Neural cell (in vitro differentiated cells): Measurements from ENCODE around the gene KRT80. TPM values are rescaled to one million over a fixed set of nuclear protein-coding genes. Genes with fewer than 3 reads are reported as not detected.

Experiments used
- H2AFZ ChIP-seq: fragments of 200-600, 300-800 bp; sonication (generic), shearing (Covaris generic); 2 replicates; pipeline ENCODE4 v1.6.0; 2014; ENCODE audit warnings: low read depth, mild to moderate bottlenecking, antibody characterized with exemption, low read length, moderate library complexity
- H3F3A ChIP-seq: fragments of 200-600 bp; shearing (Covaris generic); 2 replicates; pipeline ENCODE4 v1.6.1; 2016; ENCODE audit warnings: mild to moderate bottlenecking, moderate library complexity, mixed read lengths, antibody characterized with exemption, low read length; ENCODE audit not compliant: insufficient read depth, poor library complexity, severe bottlenecking
- H3K27ac ChIP-seq: fragments of 200-600, 300-800 bp; sonication (generic), shearing (Covaris generic); 2 replicates; pipeline ENCODE4 v1.5.1; 2014; ENCODE audit warnings: mild to moderate bottlenecking, low read length, moderate library complexity
- H3K27me3 ChIP-seq: fragments of 300-800, 200-600 bp; sonication (generic), shearing (Covaris generic); 2 replicates; pipeline ENCODE4 v1.6.0; 2014; ENCODE audit warnings: mild to moderate bottlenecking, low read depth, low read length, moderate library complexity; ENCODE audit not compliant: insufficient read depth
- H3K36me3 ChIP-seq: fragments of 300-800, 200-600 bp; sonication (generic), shearing (Covaris generic); 2 replicates; pipeline ENCODE4 v1.5.1; 2014; ENCODE audit warnings: mild to moderate bottlenecking, antibody characterized with exemption, low read length, moderate library complexity; ENCODE audit not compliant: insufficient read depth
- H3K4me2 ChIP-seq: fragments of 300-800, 200-600 bp; sonication (generic), shearing (Covaris generic); 2 replicates; pipeline ENCODE4 v1.6.0; 2014; ENCODE audit warnings: mild to moderate bottlenecking, low read length
- H3K4me3 ChIP-seq: fragments of 300-800, 200-600 bp; sonication (generic), shearing (Covaris generic); 2 replicates; pipeline ENCODE4 v1.5.1; 2014; ENCODE audit warnings: mild to moderate bottlenecking, low read length, moderate library complexity
- H3K79me2 ChIP-seq: fragments of 200-600 bp; shearing (Covaris generic); replicated peaks from 2 replicates; pipeline ENCODE4 v1.6.0; 2014; ENCODE audit warnings: mild to moderate bottlenecking, low read length, moderate library complexity; ENCODE audit not compliant: insufficient read depth
- H3K9ac ChIP-seq: fragments of 300-800, 200-600 bp; sonication (generic), shearing (Covaris generic); 2 replicates; pipeline ENCODE4 v1.6.1; 2016; ENCODE audit warnings: mild to moderate bottlenecking, low read length, mixed read lengths
- H3K9me2 ChIP-seq: fragments of 200-600 bp; shearing (Covaris generic); 2 replicates; pipeline ENCODE4 v1.6.1; 2016; ENCODE audit warnings: mild to moderate bottlenecking, low read length, mixed read lengths; ENCODE audit not compliant: insufficient read depth
- H3K9me3 ChIP-seq: fragments of 200-600, 300-800 bp; sonication (generic), shearing (Covaris generic); 2 replicates; pipeline ENCODE4 v1.6.1; 2016; ENCODE audit warnings: mild to moderate bottlenecking, mixed run types, low read length, moderate library complexity, mixed read lengths
- H4K20me1 ChIP-seq: fragments of 200-600 bp; shearing (Covaris generic); 2 replicates; pipeline ENCODE4 v1.6.1; 2016; ENCODE audit warnings: mild to moderate bottlenecking, mixed run types; ENCODE audit not compliant: insufficient read depth
- CTCF ChIP-seq: fragments of 450-650 bp; IDR thresholded peaks from 2 replicates; pipeline ENCODE4 v1.5.1; 2014; ENCODE audit warnings: antibody characterized with exemption, mild to moderate bottlenecking, moderate library complexity; ENCODE audit not compliant: poor library complexity, severe bottlenecking
- EP300 ChIP-seq: fragments of 450-650 bp; conservative IDR thresholded peaks from 2 replicates; pipeline ENCODE4 v1.6.1; 2014; ENCODE audit warnings: antibody characterized with exemption, mild to moderate bottlenecking, moderate library complexity; ENCODE audit not compliant: poor library complexity, severe bottlenecking
- EZH2 ChIP-seq: fragments of 200-600, 300-800 bp; shearing (Covaris generic), sonication (generic); IDR thresholded peaks from 2 replicates; pipeline ENCODE4 v1.6.1; 2014; ENCODE audit warnings: antibody characterized with exemption, low read length, borderline replicate concordance, mild to moderate bottlenecking; ENCODE audit not compliant: insufficient read depth, poor library complexity, severe bottlenecking
- MXI1 ChIP-seq: fragments of 450-650 bp; conservative IDR thresholded peaks from 2 replicates; pipeline ENCODE4 v1.6.1; 2014; ENCODE audit warnings: antibody characterized with exemption, mild to moderate bottlenecking; ENCODE audit not compliant: poor library complexity, severe bottlenecking
- POLR2AphosphoS5 ChIP-seq: IDR thresholded peaks from 2 replicates; pipeline ENCODE4 v1.6.1; 2012
- RAD21 ChIP-seq: fragments of 450-650 bp; conservative IDR thresholded peaks from 2 replicates; pipeline ENCODE4 v1.6.1; 2014; ENCODE audit warnings: antibody characterized with exemption, mild to moderate bottlenecking, moderate library complexity
- SMC3 ChIP-seq: fragments of 450-650 bp; conservative IDR thresholded peaks from 2 replicates; pipeline ENCODE4 v1.6.1; 2014; ENCODE audit warnings: antibody characterized with exemption, mild to moderate bottlenecking, moderate library complexity; ENCODE audit not compliant: poor library complexity
- TAF1 ChIP-seq: IDR thresholded peaks from 2 replicates; pipeline ENCODE4 v1.6.1; 2012; ENCODE audit warnings: low read depth
- polyA plus RNA-seq: library from polyadenylated mRNA; depleted of rRNA; stranded (reverse); fragments of >200 nt; gene quantifications from 2 replicates; pipeline ENCODE4 v1.2.3, GENCODE V29; 2014
- TF ChIP-seq, protein P1 (sequence below): IDR thresholded peaks from 2 replicates; pipeline ENCODE4 v1.6.1; 2012; ENCODE audit warnings: borderline replicate concordance

The KRT80 gene
- polyA plus RNA-seq, 1 donor from 2014 or later, result not detected

GRCh38 chr12:52201451-52201839, 9.6 kb upstream of the KRT80 start:
- H3K9me2 ChIP-seq, result no peaks in the 10 kb centered on the region
- no peaks in the 10 kb centered on the region for H3K9me3 ChIP-seq
- H3K4me3 ChIP-seq, result no peak overlapping the region
- H3K36me3 ChIP-seq, result no peaks in the 10 kb centered on the region
- H3K9ac ChIP-seq, result no peak overlapping the region
- TF ChIP-seq RAD21, result no peak
- no peak for TF ChIP-seq CTCF
- TF ChIP-seq POLR2AphosphoS5, result no peak
- no peak for TF ChIP-seq EP300
- TF ChIP-seq EZH2, result no peak
- no peak for TF ChIP-seq SMC3
- no peak for TF ChIP-seq MXI1
- TF ChIP-seq TAF1, result no peak
- H2AFZ ChIP-seq, result no peak overlapping the region
- H3K79me2 ChIP-seq, result no peaks in the 10 kb centered on the region
- no peak overlapping the region for H3K4me2 ChIP-seq
- no peaks in the 10 kb centered on the region for H3F3A ChIP-seq
- H3K27ac ChIP-seq, result no peak overlapping the region
- no peaks in the 10 kb centered on the region for H3K27me3 ChIP-seq
- H4K20me1 ChIP-seq, result no peaks in the 10 kb centered on the region

DNA sequence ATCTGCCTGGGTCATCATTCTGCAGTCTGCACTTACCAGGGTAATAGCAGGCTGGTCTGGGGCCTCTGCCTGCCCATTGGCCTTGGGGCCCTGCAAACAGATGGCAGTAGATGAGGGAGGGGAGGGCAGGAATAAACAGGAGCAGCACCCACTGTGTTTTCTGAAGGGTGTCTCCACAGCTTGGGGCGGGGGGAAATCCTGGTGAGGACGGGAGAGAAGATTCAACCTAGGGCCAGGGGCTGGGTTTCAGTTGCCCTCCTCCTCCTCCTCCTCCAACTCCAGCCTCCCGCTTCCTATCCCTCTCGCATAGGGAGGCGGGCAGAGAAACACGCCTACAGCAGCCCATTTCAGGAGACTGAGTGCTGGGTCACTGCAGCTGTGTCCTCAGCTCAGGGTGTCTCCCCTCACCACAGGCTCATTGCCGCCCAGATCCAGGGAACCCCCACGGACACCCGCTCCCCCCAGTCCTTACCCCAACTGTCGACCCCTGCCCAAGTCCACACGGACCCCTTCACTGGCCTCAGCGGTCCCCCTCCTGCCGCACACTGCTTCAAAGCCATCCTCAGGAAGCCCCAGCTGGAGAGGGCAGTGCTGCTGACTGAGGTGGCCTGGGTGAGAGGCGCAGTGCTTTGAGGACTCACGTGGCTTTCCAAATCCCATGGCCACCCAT, 9.1 kb upstream of the KRT80 start:
- no peak for TF ChIP-seq SMC3
- no peak for TF ChIP-seq POLR2AphosphoS5
- no peak for TF ChIP-seq EP300
- TF ChIP-seq TAF1, result no peak
- TF ChIP-seq, protein P1, sequence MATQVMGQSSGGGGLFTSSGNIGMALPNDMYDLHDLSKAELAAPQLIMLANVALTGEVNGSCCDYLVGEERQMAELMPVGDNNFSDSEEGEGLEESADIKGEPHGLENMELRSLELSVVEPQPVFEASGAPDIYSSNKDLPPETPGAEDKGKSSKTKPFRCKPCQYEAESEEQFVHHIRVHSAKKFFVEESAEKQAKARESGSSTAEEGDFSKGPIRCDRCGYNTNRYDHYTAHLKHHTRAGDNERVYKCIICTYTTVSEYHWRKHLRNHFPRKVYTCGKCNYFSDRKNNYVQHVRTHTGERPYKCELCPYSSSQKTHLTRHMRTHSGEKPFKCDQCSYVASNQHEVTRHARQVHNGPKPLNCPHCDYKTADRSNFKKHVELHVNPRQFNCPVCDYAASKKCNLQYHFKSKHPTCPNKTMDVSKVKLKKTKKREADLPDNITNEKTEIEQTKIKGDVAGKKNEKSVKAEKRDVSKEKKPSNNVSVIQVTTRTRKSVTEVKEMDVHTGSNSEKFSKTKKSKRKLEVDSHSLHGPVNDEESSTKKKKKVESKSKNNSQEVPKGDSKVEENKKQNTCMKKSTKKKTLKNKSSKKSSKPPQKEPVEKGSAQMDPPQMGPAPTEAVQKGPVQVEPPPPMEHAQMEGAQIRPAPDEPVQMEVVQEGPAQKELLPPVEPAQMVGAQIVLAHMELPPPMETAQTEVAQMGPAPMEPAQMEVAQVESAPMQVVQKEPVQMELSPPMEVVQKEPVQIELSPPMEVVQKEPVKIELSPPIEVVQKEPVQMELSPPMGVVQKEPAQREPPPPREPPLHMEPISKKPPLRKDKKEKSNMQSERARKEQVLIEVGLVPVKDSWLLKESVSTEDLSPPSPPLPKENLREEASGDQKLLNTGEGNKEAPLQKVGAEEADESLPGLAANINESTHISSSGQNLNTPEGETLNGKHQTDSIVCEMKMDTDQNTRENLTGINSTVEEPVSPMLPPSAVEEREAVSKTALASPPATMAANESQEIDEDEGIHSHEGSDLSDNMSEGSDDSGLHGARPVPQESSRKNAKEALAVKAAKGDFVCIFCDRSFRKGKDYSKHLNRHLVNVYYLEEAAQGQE, result no peak
- no peak for TF ChIP-seq MXI1
- no peak for TF ChIP-seq RAD21
- no peak for TF ChIP-seq EZH2
- TF ChIP-seq CTCF, result no peak
- Histone ChIP-seq H3K4me2 (no peak overlapping the region), H3F3A (no peaks in the 10 kb centered on the region), H3K27ac (no peak overlapping the region), H3K9ac (no peak overlapping the region), H2AFZ (no peak overlapping the region), H3K79me2 (no peaks in the 10 kb centered on the region), H4K20me1 (no peaks in the 10 kb centered on the region), H3K9me3 (no peaks in the 10 kb centered on the region), H3K9me2 (no peaks in the 10 kb centered on the region), H3K27me3 (no peaks in the 10 kb centered on the region), H3K4me3 (no peak overlapping the region), H3K36me3 (no peaks in the 10 kb centered on the region)
